Measurements from ENCODE around the gene AGTPBP1. TPM values are rescaled to one million over a fixed set of nuclear protein-coding genes. Genes with fewer than 3 reads are reported as not detected.
"Not testable (repeated sequence)": the region's sequence is repeated elsewhere in the genome, so short reads cannot be mapped to it uniquely, and the experiment has no call there.

AGTPBP1 gene
- total and polyA plus RNA-seq, 8 donors: 2.9 to 46.1 (median 13.2) TPM

- H3K4me3 ChIP-seq: no peak overlapping the region
- DNase-seq: no peak
- no peaks in the 10 kb centered on the region for H3K4me1 ChIP-seq
- no peak overlapping the region for H3K27ac ChIP-seq
- 98 to 100% (median 100%) methylated on average over 1 of the region's 1 CpG for WGBS, 5 donors
- H3K36me3 ChIP-seq: peaks cover 0 to 5% (median 4%) of the 10 kb centered on the region in 4 donors
- no peaks in the 10 kb centered on the region for H3K27me3 ChIP-seq
- no peak for TF ChIP-seq POLR2A (IDR thresholded peaks at IDR 0.05)
- no peak for TF ChIP-seq EP300 (IDR thresholded peaks at IDR 0.05)
- TF ChIP-seq CTCF (IDR thresholded peaks at IDR 0.05): no peak
- TF ChIP-seq POLR2AphosphoS5 (IDR thresholded peaks at IDR 0.05): no peak
- intact Hi-C loops (cut with DNase I; ENCODE audit: low total_unique reads): no loop called here
- H3K9me3 ChIP-seq: no peaks in the 10 kb centered on the region
These were observed 164.3 kb downstream of the AGTPBP1 start for GRCh38 chr9:85577353-85577952.

DNA sequence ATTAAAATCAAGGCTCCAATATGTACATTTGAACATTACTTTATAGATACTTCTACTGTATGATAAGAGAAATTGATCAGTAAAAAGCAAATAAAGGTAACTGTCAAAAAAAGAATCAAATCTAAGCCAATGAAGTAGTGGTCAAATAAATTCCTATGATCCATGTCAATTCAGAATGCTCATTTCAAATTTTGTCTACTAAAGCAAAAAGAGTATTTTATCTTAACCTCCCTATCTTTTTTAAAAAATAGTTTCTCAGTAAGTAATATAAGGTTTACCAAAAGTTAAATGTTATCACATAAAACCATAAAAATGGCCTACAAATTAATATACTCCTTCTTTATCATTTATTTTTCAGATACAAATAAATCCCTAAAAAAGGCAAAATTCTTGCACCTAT lies 165.9 kb downstream of the AGTPBP1 start:
- H3K27ac ChIP-seq: no peak overlapping the region
- intact Hi-C loops (cut with DNase I; ENCODE audit: low total_unique reads): no loop called here
- DNase-seq: no peak
- H3K9me3 ChIP-seq: no peaks in the 10 kb centered on the region
- no peaks in the 10 kb centered on the region for H3K27me3 ChIP-seq
- TF ChIP-seq EP300 (IDR thresholded peaks at IDR 0.05) (no peak), POLR2AphosphoS5 (IDR thresholded peaks at IDR 0.05) (no peak), CTCF (IDR thresholded peaks at IDR 0.05) (no peak), POLR2A (IDR thresholded peaks at IDR 0.05) (no peak)
- no peak overlapping the region for H3K4me3 ChIP-seq
- H3K4me1 ChIP-seq: no peaks in the 10 kb centered on the region
- H3K36me3 ChIP-seq: peaks cover 0 to 5% (median 3%) of the 10 kb centered on the region in 4 donors

DNA sequence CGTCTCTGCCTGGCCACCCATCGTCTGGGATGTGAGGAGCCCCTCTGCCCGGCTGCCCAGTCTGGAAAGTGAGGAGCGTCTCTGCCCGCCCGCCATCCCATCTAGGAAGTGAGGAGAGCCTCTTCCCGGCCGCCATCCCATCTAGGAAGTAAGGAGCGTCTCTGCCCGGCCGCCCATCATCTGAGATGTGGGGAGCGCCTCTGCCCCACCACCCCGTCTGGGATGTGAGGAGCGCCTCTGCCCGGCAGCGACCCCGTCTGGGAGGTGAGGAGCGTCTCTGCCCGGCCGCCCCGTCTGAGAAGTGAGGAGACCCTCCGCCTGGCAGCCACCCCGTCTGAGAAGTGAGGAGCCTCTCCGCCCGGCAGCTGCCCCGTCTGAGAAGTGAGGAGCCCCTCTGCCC lies 168.2 kb downstream of the AGTPBP1 start:
- H3K4me3 ChIP-seq; H3K4me1 ChIP-seq; H3K36me3 ChIP-seq; DNase-seq; H3K27me3 ChIP-seq; H3K27ac ChIP-seq; intact Hi-C loops (cut with DNase I; ENCODE audit: low total_unique reads); H3K9me3 ChIP-seq: not testable (repeated sequence)
- WGBS, 5 donors: 94 to 99% (median 99%) methylated on average over 13 to 24 of the region's 26 CpGs

DNA sequence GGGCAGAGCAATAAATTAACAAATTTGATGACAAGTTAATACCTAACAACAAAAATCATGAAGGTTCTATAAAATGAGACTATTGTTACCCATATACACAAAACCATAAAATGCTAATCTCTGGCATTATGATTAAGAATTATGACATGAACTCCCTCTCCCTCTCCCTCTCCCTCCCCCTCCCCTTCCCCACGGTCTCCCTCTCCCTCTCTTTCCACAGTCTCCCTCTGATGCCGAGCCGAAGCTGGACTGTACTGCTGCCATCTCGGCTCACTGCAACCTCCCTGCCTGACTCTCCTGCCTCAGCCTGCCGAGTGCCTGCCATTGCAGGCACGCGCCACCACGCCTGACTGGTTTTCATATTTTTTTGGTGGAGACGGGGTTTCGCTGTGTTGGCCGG lies 168.8 kb downstream of the AGTPBP1 start:
- H3K4me3 ChIP-seq; H3K36me3 ChIP-seq; DNase-seq; H3K27ac ChIP-seq; H3K9me3 ChIP-seq; intact Hi-C loops (cut with DNase I; ENCODE audit: low total_unique reads); H3K4me1 ChIP-seq; H3K27me3 ChIP-seq: not testable (repeated sequence)
- 94 to 98% (median 97%) methylated on average over 8 to 11 of the region's 11 CpGs for WGBS, 5 donors

- intact Hi-C loops (cut with DNase I; ENCODE audit: low total_unique reads): no loop called here
- Histone ChIP-seq H3K4me3 (no peak overlapping the region), H3K9me3 (no peaks in the 10 kb centered on the region), H3K36me3 (peaks cover 0 to 13% (median 11%) of the 10 kb centered on the region in 4 donors), H3K27me3 (no peaks in the 10 kb centered on the region), H3K27ac (no peak overlapping the region), H3K4me1 (no peaks in the 10 kb centered on the region)
- DNase-seq: no peak
- WGBS, 5 donors: 55 to 87% (median 81%) methylated on average over 2 of the region's 2 CpGs
- TF ChIP-seq CTCF (IDR thresholded peaks at IDR 0.05) (no peak), POLR2A (IDR thresholded peaks at IDR 0.05) (no peak), POLR2AphosphoS5 (IDR thresholded peaks at IDR 0.05) (no peak), EP300 (IDR thresholded peaks at IDR 0.05) (no peak)
These were observed 171.8 kb downstream of the AGTPBP1 start for GRCh38 chr9:85569988-85570387.
